ENCODE data around the gene RTCA.

RTCA gene

DNA sequence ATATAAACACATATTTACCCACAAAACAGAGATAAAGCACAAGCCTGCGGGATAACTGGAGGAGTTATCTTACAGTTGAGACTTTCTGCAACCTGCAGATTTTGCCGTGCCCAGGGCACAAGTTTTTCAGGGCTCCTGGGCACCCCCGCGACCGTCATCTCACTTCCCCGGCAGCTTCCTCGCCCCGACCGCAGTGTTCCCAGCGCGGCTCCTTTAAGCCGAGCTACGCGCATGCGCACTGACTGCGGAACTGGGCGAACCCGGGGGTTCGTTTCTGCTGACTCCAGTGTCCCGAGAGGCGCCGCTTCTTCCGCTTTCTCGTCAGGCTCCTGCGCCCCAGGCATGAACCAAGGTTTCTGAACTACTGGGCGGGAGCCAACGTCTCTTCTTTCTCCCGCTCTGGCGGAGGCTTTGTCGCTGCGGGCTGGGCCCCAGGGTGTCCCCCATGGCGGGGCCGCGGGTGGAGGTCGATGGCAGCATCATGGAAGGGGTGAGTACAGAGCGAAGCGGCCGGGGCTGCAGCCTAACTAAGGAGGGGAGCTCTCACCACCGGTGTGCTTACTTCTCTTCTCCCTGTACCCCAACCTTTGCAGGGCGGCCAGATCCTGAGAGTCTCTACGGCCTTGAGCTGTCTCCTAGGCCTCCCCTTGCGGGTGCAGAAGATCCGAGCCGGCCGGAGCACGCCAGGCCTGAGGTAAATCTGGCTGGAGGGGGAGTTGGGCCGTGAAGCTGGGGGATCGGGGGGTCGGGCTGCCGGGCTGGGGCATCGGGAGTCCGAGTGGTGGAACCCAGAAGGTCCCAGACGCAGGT is at the start of gene RTCA:
Gene RTCA (plus strand): TSS at position 286 of the 810 bp plus-strand sequence. CDS start 160 bp downstream, at position 446.
- CTCF ChIA-PET: interaction anchor here (0.9 to 2.6 kb wide), 16 partner anchors 10 to 619 kb away, joined by 3 to 6 read pairs (median 4); partner anchors contain the start of gene DBT
- TF ChIP-seq, protein P1, sequence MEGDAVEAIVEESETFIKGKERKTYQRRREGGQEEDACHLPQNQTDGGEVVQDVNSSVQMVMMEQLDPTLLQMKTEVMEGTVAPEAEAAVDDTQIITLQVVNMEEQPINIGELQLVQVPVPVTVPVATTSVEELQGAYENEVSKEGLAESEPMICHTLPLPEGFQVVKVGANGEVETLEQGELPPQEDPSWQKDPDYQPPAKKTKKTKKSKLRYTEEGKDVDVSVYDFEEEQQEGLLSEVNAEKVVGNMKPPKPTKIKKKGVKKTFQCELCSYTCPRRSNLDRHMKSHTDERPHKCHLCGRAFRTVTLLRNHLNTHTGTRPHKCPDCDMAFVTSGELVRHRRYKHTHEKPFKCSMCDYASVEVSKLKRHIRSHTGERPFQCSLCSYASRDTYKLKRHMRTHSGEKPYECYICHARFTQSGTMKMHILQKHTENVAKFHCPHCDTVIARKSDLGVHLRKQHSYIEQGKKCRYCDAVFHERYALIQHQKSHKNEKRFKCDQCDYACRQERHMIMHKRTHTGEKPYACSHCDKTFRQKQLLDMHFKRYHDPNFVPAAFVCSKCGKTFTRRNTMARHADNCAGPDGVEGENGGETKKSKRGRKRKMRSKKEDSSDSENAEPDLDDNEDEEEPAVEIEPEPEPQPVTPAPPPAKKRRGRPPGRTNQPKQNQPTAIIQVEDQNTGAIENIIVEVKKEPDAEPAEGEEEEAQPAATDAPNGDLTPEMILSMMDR (IDR thresholded peaks at IDR 0.05; ENCODE audit: control extremely low read depth, extremely low read depth, low read depth, missing control alignments): no peak

DNA sequence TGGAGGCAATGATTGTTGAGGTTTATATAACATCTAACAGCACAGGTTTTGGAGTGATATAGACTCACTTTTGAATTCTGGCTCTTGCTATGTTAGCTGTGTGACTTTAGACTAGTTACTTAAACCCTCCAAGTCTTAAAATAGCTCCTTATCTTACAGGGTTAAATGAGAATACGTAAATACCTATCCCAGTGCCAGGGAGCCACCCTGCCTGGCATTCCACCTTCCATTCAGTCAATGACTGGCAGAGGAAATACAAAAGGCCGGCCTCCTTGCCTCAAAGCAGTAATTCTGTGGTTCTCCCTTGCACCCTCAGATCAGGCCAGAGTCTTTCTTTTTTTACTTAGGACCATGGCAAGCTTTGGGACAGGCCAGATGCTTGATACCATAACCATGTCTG is 48.2 kb upstream of the RTCA start:
- no peak for DNase-seq (ENCODE audit: extremely low spot score)
- POLR2A ChIA-PET: no interaction called here
- TF ChIP-seq, protein P1 (IDR thresholded peaks at IDR 0.05; ENCODE audit: control extremely low read depth, extremely low read depth, low read depth, missing control alignments): no peak
- CTCF ChIA-PET: interaction anchor here (1.2 to 1.4 kb wide), 2 partner anchors 9 to 17 kb away, joined by 3 read pairs; no protein-coding TSS in a partner anchor

More for the DNA sequence above, at the start of gene RTCA:
- peak; percentile 95 for DNase-seq (ENCODE audit: extremely low spot score)
- POLR2A ChIA-PET: interaction anchor here (2.4 kb wide), 1 partner anchor 16 kb away, joined by 13 read pairs; the partner anchor contains the start of gene DBT

DNA sequence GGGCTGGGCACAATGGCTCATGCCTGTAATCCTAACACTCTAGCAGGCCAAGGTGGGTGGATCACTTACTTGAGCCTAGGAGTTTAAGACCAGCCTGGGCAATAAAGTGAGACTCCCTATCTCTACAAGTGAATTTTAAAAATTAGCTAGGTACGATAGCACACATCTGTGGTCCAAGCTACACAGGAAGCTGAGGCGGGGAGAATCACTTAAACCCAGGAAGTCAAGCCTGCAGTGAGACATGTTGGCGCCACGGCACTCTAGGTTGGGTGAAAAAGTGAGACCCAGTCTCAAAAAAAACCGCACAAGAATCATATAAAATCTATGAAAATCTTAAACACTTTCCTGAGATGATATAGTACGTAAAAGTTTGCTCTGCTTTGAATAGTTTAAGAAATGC is 46.6 kb upstream of the RTCA start:
- DNase-seq (ENCODE audit: extremely low spot score): no peak
- CTCF ChIA-PET: no interaction called here
- TF ChIP-seq, protein P1 (IDR thresholded peaks at IDR 0.05; ENCODE audit: control extremely low read depth, extremely low read depth, low read depth, missing control alignments): no peak
- POLR2A ChIA-PET: no interaction called here

DNA sequence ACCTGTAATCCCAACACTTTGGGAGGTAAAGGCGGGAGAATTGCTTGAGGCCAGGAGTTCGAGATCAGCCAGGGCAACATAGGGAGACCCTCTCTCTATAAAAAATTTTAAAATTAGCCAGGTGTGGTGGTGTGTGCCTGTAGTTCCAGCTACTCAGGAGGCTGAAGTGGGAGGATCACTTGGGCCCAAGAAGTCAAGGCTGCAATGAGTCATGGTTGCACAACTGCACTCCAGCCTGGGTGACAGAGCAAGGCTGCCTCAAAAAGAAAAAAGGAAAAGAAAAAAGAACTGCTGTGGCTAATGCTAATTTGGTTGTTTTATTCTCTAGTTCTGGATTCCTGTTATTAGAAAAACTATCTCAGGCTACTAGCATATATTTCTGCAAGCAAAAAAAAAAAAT is 46.1 kb upstream of the RTCA start:
- ChIA-PET CTCF (no interaction called here), POLR2A (no interaction called here)
- TF ChIP-seq, protein P1 (IDR thresholded peaks at IDR 0.05; ENCODE audit: control extremely low read depth, extremely low read depth, low read depth, missing control alignments): no peak
- no peak for DNase-seq (ENCODE audit: extremely low spot score)

DNA sequence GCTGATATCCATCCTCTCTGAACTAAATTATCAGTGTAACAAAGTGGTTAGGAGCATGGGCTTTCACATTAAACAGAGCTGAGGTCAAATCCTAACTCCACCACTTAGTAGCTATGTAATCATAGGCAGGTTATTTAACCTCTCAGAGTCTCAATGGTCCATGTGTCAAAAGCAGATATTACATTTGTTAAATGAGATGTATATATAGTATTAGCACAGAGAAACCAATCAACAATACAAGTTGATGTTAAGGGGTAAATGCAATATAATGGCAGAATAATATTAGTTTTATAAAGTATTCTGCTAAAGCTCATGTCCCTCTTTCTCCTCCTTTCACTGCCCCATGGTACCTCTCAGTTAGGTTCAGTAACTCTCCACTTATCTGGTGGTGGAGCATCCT is 43.6 kb upstream of the RTCA start:
- TF ChIP-seq, protein P1 (IDR thresholded peaks at IDR 0.05; ENCODE audit: control extremely low read depth, extremely low read depth, low read depth, missing control alignments): no peak
- CTCF ChIA-PET: interaction anchor here (0.7 to 4.2 kb wide), 6 partner anchors 12 to 646 kb away, joined by 3 to 14 read pairs (median 3); no protein-coding TSS in a partner anchor
- POLR2A ChIA-PET: no interaction called here
- no peak for DNase-seq (ENCODE audit: extremely low spot score)

DNA sequence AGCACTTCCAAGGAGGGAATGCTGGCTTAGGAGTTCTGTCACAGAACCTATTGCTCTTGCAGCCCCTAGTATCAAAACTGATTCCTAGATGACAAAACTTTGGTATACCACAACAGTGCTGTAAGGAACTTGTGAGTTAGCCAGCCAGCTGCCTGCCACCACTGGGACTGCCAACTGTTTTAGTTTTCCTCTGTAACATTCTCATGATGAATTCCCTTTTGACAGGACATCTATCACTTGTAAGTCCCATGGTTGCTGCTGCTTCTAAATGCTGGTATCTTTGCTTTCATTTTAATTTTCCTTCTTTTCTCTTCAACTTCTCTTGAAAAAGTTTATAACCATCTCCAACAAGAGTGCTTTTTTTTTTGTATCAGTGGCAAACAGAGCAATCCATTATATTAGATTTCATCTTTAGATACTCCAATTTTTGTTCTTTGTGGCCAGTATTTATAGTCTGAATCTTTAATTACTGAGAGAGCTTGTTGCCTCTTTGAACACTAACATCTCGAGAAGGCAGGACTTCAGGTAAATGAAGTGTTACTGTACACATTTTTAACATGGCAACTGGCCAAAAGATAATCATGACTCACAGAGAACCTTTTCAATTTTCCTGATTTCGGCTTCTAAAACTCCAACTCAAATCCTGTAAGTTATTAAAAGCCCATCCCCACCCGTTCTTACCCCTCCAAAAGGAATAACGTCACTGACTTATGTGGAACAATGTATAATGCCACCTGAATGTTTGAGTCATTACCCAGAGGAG is 36.2 kb upstream of the RTCA start:
- TF ChIP-seq, protein P1 (IDR thresholded peaks at IDR 0.05; ENCODE audit: control extremely low read depth, extremely low read depth, low read depth, missing control alignments): no peak
- ChIA-PET CTCF (interaction anchor here (0.9 kb wide), 1 partner anchor 10 kb away, joined by 3 read pairs; no protein-coding TSS in a partner anchor), POLR2A (no interaction called here)
- no peak for DNase-seq (ENCODE audit: extremely low spot score)

Measured in GM10248 (cell line).